Glomerular visceral epithelial cell (primary cell): ENCODE measurements around the gene ECSCR.

Experiments used
- DNase-seq: peaks from one replicate; pipeline ENCODE4 v3.0.0-alpha.2; 2016; ENCODE audit errors: extremely low spot score

Gene ECSCR

GRCh38 chr5:139474890-139475791 is 12.6 kb upstream of the ECSCR start:
- no peak for DNase-seq

DNA sequence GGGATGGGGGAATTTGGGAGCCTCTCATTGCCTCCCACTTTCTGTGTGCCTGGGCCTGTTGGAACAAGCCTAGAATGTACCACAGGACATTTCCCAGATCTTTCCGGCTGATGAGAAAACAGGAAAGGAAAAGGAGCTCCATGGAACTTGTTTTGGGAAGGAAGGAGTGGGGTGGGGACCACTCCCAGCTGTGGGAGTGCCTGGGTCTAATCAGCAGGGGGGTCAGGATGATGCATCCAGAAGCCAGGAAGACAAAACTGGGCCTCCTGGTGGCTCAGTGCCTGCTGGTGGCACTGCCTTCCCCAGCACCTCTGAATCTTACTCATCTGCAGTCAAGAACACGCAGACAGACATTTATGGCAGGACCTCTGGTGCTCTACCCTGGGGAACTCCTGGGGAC is 11.0 kb upstream of the ECSCR start:
- DNase-seq: no peak

DNA sequence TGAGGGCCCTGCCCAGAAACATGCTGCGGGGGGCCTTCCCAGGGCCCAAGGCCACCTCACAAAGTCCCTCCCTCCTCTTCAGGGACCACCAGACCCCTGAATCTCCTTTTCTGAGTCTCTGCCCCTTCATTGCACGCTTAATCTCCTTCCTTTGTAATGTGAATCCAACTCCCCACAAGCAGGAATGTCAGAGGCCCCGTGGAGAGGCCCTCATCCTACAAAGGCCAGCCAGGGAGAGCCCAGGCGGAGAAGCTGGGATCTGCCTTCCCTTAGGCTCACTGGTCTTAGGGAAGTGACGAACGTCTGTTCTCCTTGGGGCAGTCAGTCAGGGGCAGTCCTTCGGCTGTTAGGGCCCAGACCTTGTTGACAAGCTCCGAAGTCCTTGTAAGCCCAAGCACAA is 10.6 kb upstream of the ECSCR start:
- no peak for DNase-seq

DNA sequence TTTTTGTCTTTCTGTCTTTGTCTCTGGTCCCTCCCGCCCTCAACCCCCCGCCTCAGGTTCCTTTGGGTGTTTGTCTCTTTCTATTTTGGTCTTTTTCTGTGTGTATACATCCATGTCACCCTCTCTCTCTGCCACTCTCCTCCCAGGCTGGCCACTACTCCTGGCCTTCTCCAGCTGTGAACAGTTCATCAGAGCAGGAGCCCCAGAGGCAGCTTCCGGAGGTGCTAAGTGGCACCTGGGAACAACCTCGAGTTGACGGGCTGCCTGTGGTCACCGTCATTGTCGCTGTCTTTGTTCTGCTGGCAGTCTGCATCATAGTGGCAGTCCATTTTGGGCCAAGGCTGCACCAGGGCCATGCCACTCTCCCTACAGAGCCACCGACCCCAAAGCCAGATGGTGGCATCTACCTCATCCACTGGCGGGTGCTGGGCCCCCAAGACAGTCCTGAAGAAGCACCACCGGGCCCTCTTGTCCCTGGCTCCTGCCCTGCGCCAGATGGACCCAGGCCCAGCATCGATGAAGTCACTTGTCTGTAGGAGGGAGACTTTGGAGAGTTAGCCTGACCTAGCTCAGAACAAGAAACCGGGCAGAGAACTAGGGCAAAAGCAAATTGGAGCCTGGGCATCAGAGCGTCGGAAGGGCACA is 10.0 kb upstream of the ECSCR start:
- DNase-seq: no peak

DNA sequence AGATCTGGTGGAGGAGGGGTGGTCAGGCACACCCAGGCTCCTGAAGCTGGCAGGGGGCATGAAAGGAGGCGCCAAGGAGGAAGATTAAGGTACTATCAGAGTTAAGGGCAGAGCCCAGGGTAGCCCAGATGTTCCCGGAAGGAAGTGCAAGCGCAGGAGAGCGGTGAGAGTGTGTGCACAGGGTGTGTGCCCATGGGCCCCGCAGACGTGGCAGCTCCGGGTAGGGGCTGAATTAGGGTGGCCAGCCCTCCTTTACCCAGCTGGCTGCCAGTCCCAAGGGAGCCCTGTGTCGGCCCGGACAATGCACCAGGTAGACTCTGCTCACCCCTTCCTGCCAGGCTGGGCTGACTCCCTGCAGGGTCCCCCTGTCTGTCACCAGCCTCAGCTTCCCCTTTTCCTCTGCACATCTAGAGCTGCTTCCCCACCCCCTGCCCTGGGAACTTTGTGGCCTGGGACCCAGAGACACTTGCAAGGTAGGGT is 8.3 kb upstream of the ECSCR start, which contains the start of gene SMIM33:
SMIM33 (plus strand) TSS at position 184 of the 480 bp plus-strand sequence; CDS start at position 302, 118 bp downstream.
- DNase-seq: no peak

GRCh38 chr5:139468421-139468931 is 5.9 kb upstream of the ECSCR start:
- DNase-seq: no peak

- DNase-seq: peak; percentile 66
These were observed 845 bp downstream of the ECSCR start for GRCh38 chr5:139461698-139462097.

- no peak for DNase-seq
These were observed 1.4 kb downstream of the ECSCR start for GRCh38 chr5:139461176-139461575.

DNA sequence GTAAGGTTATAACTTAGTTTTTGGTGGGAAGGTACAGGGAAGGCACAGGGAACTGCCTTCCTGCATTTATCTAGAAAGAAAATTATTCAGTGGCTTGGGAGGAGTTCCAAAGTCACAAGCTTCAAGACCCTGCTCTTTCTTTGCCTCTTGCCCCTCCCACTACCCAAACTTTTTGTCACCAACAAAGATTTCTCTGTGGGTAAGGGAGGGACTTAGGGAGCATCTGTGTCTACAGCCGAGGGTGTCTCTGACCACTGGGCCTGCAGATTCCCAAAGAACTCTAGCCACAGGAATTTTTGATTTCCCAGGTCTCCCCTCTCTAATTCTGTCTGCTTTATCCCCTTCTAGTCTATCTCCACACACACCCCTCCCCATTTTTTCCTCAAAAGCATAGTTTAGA is 2.1 kb downstream of the ECSCR start:
- DNase-seq: peak; percentile 32

DNA sequence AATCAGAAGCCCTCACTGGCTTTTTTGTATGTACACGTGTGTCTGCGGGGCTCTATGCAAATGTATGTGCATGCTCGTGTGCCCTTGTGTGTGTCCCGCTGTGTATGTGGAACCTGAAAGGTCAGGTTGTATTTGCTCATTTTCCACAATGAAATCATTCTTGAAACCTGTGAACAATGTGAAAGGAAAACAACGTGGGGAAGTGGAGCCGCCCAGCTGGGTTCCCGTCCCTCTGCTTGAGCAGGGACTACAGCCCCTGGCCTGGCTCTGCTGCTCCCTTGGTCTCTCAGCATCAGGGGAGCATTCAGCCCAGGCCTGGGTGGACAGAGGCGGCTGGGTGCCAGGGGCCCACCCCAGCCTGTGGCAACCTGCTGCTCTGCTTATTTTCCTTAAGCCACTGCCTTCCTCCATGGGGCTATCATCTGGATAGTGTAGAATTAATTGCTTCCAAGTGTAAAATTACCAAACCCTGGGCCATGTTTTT is 3.0 kb downstream of the ECSCR start:
- DNase-seq: peak; percentile 24

- DNase-seq: peak; percentile 68
These were observed 3.7 kb downstream of the ECSCR start for GRCh38 chr5:139458580-139459407.

DNA sequence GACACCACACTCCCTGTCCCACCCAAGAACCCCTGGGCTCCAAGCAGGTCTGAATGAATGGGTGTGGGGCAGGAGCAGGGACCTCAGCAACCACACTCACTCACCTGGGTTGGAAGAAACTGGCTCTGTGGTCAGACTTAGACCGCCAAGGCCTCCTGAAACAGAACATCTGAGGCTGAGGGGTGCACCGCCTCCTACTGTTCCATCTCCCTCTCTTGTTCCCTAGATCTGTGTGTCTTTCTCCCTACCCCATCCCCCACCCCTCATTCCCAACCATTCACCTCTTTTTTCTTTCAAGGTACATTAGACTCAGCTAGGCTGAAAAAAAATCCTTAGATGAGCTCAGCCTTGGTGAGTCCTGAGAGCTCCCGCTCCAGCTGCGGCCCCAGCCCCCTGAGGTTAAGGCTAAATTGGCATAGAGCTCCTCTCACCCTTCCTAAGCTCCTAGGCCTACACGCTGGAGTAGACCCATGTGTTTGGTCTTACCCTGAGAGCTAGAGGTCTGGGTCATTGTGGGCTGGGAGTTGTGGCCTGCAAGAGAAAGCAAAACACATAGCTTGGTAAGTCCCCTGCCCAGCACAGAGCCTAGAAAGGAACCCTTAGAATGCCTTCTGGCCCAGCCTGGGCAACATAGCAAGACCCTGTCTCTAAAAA is 4.8 kb downstream of the ECSCR start:
- DNase-seq: no peak

DNA sequence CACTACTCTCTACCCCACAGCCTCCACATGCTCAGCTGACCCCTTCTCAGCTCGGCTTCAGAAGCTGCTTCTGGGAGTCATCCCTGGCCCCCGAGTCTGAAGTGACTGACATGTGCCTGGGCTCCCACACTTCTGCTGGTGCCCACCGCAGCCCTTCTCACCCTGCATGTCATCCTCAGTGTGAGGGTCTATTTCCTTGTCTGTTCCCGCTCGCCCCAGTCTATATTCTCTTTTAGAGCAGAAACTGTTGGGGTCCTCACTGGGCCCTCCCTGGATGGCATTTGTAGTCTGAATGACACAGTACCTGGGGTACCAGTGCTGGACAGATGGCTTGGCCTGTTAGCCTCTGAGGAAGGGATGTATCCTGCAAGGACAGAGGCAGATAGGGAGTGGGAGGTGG is 5.3 kb downstream of the ECSCR start:
- DNase-seq: no peak

DNA sequence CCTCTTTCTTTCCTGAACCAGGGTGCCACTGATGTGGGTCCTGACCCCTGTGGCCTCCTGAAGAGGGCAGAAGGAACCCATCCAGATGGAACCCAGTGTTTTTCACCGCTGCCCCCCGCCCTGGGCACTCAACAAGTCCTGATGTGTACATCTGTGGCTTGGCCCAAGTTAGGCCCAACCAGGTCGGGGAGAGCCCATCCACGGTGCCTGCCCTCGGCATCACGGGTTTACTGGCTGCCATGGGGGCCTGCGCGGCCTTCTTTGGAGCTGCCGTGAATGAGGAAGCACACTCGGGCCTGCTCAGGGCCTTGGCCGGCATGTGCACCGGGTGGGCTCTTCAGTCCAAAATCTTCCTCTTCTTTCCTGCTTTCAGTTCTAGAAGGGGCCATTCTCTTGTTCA is 5.8 kb downstream of the ECSCR start:
- DNase-seq: no peak

DNA sequence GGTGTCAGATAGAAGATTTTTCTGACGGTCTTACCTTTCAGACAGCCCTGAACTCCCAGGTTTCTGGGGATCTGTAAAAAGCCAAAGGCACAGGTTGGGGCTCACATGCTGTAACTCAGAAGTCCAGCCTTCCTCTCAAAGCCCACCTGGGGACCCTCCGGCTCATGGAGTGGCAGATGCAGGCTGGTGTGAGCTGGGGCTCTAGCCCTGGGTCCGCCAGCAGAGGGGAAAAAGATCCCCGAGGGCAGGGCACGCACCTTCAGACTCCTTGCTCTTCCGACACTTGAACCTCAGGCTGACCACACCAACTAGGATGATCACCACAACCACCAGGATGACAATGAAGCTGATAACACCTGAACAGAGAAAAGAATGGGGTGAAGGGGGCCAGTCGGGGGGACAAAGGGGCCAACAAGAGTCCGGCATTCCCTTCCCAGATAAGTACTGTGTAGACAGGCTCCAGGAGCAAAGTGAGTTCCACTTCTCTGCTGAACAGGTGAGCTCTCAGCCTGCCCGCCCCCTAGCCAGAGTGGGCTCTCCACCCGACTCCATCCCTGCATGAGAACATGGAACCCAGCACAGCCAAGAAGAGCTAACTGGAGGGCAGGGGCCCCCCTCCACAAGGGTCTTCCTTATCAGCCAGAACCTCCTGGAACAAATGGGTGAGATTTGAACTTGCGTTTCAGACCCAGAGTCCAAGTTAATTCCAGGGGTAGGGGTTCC is 7.8 kb downstream of the ECSCR start:
- no peak for DNase-seq

DNA sequence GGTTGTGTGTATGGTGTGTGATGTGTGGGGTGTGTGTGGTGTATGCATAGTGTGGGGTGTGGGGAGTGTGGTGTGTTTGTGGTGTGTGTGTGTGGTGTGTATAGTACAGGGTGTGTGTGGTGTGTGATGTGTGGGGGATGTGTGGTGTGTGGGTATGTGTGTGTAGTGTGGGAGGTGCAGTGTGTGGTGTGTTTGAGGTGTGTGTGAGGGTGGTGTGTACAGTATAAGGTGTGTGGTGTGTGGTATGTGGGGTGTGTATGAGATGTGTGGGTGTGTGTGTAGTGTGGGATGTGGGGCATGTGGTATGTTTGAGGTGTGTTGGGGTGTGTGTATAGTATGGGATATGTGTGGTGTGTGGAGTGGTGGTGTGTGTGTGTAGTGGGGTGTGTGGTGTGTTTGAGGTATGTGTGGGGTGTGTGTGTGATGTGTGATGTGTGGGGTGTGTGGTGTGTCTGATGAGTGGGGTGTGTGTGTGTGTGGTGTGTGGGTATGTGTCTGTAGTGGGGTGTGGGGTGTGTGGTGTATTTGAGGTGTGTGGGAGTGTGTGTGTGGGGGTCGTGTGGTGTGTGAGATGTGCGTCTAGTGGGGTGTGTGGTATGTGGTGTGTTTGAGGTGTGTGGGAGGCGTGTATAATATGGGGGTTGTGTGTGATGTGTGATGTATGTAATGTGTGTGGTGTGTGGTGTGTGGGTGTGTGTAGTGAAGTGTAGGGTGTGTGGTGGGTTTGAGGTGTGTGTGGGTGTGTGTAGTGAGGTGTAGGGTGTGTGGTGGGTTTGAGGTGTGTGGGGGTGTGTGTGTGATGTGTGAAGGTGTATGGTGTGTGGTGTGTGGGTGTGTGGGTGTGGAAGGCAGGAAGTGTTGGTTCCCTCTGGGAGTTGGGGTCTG is 8.6 kb downstream of the ECSCR start:
- no peak for DNase-seq

DNA sequence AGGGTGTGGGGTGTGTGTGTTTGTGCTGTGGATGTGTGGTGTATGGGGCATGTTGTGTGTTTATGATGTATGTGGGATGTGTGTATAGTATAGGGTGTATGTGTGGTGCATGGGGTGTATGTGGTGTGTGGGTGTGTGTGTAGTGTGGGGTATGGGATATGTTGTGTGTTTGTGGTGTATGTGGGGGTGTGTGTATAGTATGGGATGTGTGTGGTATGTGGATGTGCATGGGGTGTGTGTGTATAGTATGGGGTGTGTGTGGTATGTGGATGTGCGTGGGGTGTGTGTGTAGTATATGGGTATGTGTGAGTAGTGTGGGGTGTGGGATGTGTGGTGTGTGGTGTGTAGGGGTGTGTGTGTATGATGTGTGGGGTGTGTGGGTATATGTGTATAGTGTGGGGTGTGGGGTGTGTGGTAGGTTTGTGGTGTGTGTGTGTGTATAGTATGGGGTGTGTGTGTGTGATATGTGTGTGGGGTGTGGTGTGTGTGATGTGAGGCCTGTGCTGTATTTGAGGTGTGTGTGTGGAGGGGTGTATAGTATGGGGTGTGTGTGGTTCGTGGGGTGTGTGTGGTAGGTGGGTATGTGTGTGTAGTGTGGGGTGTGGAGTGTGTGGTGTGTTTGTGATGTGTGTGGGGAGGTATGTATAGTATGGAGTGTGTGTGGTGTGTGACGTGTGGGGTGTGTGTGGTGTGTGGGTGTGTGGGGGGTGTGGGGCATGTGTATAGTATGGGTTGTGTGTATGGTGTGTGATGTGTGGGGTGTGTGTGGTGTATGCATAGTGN is 10.5 kb downstream of the ECSCR start:
- DNase-seq: no peak

DNA sequence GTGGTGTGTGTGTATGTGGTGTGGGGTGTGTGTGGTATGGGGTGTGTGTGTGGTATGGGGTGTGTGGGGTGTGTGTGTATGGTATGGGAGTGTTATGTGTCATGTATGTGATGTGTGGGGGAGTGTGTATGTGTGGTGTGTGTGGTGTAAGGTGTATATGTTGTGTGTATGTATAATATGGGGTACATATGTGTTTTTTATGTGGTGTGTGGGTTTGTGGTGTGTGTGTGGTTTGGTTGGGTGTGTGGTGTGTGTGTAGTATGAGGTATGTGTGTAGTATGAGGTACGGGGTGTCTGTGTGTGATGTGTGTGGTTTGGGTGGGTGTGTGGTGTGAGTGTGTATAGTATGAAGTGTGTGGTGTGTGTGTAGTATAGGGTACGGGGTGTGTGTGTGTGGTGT is 11.4 kb downstream of the ECSCR start:
- DNase-seq: no peak
